Hematopoietic multipotent progenitor cell treated with erythropoietin and hydrocortisone succinate and interleukin-3 and kit ligand, for 6 days (in vitro differentiated cells): ENCODE data around the gene DCP2.
A peak's percentile ranks its signal among the peaks of the same experiment; 100 is the strongest.
"Not testable (repeated sequence)": the region's sequence is repeated elsewhere in the genome, so short reads cannot be mapped to it uniquely, and the experiment has no call there.

Experiments used
- DNase-seq: peaks from one replicate; pipeline ENCODE4 v3.0.0-alpha.2; 2015

The DCP2 gene

DNA sequence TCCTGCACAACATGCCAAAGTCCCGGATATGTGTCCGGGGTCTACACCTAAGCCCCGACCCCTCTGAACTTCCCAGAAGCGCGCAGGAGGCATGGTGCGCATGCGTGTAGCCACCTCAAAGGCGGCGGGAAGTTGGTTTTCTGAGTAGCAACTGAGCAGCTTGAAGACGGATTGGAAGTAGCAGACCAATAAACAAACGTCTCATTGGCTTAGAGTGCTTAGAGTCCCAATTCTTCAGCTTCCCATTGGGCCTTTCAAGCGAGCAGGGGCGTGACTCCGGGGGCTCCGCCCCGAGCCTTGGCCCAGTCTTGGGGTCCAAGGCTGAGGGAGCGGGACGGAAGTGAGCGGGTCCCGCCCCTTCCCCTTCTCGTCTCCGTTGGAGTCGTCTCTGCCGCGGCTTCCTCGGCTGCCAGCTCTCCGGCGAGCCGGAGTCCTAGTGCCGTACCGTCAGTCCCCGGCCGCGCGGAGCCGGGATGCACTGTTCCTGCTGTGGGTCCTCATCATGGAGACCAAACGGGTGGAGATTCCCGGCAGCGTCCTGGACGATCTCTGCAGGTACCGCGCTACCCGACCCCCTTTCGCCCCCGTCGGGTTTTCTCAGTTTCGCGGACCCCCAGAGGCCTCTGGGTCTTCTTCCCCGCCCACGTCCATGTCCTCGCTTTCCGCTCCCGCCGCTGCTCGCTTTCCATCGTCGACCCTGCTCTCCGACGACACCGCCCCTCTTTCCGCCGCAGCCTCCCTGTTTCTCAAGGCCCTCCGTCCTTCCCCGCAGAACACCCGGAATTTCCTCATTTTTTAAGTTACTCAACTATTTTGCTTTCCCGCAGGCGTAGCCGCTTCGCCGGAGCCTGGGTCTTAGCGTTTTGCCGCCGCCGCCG lies at the start of gene DCP2:
TSS of gene DCP2 (plus strand) at position 367 of the 878 bp plus-strand sequence. CDS start at position 503, 136 bp downstream.
- DNase-seq: peak; percentile 100

DNA sequence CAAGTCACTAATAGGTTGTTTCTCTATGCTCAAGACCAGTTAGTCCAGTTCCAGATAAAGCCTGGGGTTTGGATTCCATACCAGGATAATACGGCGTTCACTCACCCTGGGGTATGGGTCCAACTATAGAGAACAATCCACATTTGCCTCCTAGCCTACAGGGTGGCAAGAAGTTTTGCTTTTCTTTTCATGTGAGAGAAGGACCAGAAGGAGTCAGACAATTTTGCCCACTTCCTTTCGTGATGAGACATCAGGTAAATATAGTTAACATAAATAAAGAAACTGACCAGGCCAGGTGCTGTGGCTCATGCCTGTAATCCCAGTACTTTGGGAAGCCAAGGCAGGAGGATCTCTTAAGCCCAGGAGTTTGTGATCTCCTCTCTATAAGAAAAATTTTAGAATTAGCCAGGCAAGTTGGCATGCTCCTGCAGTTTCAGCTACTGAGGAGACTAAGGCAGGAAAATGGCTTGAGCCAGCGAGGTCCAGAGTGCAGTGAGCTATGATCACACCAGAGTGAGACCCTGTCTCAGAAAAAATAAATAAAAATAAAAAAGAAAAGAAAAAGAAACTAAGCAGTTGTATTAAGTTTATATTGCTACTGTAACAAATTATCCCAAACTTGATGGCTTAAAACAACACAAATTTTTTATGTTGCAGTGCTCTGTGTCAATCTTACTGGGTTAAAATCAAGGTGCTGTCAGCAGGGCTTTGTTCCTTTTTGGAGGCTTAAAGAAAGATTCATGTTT lies 47.1 kb upstream of the DCP2 start:
- DNase-seq: no peak

DNA sequence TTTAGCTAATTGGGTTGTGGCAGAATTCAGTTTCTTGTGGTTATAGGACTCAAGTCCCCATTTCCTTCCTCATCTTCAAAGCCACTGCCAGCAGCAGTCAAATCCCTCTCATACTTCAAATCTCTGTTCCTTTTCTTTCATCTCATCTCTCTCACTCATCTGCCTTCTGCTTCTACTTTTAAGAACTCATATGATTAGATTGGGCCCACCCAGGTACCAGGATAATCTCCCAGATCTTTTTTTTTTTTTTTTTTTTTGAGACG lies 46.6 kb upstream of the DCP2 start:
- DNase-seq: peak; percentile 63

DNA sequence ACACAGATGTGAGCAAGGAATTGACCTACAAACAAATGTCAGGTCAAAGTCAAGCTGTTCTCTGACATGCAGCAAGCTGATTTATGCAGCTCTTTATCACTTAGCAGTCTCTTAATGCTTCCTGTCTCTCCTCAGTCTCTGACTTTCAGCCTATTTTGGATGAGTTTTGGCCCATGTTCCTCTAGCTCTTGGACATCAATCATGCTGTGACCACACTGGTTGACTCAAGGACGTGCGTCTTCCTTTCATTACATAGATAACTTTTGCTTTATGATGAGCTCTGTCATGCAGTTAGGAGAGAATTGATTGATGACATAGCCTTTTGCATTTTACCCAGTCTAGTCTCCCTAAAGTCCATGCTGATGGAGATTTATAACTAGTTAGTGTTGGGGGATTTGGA lies 45.1 kb upstream of the DCP2 start:
- DNase-seq: no peak

DNA sequence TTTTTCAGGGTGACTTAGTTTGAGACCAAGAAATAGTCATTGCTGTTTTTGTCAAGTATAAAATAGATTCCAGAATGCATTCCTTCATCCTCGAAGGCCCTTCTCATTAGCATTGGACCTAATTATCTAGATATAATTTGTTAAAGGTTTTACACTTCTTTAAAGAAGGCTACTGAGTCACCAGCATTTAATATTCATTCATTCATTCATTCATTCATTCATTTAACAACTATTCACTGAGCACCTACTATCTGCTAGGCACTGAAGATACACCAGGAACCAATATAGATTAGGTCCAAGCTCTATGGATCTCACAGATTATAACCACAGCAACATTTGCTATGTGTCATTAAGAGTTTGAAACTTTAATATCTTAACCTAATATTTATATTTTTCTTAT lies 43.5 kb upstream of the DCP2 start:
- DNase-seq: no peak

DNA sequence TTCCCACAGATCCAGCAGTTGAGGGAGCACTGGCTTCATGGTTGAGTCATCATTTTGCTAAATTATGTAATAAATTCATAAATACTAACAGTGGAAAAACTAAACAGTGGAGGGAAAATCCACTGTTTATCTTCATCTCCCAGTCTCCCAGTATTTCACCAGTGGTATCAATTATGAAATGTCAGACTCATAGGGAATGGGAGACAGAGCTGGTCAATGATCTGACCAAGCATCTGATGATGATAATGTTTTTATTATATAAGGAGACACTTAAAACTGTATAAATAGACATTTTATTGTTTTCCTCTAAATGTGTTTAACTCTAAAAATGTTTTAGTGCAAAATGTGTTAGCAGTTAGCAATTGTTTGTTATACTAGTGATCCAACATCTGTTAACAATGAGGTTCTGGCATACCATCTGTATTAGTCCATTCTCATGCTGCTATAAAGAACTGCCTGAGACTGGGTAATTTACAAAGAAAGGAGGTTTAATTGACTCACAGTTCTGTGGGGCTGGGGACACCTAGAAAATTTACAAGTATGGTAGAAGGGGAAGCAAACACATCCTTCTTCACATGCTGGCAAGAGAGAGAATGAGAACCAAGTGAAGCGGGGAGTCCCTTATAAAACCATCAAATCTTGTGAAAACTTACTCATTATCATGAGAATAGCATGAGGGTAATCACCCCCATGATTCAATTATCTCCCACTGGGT lies 42.8 kb upstream of the DCP2 start:
- no peak for DNase-seq

DNA sequence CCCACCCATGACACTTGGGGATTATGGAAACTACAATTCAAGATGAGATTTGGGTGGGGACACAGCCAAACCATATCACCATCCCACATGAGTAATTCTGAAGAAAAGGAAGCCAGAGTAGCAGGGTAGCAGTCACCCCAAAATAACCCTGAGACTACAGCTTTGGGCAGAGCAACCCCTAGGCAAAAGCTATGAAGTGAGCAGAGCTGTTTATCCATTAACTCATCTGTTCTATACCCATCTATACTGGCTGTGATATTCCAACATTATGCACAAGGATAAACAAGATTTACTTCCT lies 42.3 kb upstream of the DCP2 start:
- DNase-seq: no peak

DNA sequence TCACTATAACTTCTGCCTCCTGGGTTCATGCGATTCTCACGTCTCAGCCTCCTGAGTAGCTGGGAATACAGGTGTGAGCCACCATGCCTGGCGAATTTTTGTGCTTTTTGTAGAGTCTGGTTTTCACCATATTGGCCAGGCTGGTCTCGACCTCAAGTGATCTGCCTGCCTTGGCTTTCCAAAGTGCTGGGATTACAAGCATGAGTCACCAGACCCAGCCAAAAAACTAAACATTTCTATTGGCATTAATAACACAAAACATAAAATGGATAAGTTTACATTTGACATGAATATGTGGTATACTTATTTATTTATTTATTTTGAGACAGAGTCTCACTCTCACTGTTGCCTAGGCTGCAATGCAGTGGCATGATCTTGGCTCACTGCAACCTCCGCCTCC lies 40.9 kb upstream of the DCP2 start:
- DNase-seq: no peak

DNA sequence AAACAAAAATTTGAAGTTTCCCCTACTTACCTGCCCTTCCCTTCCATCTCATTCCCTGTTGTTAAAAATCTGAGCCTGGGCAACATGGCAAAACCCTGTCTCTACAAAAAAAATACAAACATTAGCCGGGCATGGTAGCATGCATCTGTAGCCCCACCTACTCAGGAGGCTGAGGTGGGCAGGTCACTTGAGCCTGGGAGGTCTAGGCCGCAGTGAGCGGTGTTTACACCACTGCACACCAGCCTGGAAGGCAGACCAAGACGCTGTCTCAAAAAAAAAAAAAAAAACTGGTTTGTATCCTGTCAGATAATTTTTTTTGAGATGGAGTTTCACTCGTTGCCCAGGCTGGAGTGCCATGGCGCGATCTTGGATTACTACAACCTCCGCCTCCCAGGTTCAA lies 38.3 kb upstream of the DCP2 start:
- no peak for DNase-seq

DNA sequence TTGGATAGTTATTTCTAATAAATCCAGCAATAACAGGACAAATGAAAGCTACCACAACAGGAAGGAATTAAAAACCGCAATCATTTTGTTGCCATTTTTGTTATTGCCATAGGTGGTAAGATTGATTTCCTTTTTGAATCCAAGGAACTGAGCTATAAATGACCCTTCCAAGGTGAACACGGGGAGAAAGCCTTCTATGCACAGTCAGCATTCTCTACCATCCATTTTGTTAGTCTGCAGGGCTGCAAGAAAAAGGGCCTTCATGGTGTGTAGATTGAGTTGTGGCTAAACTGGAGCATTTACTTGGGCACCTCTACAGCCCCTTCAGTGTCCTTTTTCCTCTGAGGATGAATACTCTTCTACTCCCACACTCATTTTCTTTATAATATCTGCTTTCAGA lies 35.9 kb upstream of the DCP2 start:
- no peak for DNase-seq

DNA sequence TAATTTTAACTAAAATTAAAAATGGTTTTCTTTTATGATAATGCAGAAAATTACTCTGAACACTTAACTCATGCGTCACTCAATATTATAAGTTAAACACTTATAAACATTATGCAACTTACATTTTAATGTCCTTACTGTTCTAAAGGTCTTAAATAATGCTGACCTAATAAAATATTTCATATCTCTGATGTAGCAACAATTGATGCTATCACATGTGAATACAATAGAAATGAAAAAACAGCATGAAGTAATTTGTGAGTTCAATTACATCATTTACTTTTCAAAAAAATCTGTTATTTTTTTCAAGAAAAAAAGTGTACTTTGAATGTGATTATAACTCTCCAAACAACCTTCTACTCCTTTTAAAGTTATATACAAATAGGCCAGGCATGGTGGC lies 28.1 kb upstream of the DCP2 start:
- no peak for DNase-seq

DNA sequence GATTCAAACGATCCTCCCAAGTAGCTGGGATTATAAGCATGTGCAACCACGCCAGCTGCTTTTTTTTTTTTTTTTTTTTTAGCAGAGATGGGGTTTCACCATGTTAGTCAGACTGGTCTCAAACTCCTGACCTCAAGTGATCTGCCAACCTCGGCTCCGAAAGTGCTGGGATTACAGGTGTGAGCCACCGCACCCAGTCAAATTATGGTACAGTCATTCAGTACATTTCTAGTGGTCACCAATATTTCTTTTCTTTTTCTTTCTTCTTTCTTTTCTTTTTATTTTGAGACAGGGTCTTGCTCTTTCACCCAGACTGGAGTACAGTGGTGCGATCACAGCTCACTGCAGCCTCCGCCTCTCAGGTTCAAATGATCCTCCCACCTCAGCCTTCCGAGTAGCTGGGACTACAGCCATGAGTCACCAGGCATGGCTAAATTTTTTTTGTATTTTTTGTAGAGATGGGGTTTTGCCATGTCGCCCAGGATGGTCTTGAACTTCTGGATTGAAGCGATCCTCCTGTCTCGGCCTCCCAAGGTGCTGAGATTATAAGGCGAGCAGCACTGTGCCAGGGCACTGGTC lies 25.4 kb upstream of the DCP2 start:
- no peak for DNase-seq

DNA sequence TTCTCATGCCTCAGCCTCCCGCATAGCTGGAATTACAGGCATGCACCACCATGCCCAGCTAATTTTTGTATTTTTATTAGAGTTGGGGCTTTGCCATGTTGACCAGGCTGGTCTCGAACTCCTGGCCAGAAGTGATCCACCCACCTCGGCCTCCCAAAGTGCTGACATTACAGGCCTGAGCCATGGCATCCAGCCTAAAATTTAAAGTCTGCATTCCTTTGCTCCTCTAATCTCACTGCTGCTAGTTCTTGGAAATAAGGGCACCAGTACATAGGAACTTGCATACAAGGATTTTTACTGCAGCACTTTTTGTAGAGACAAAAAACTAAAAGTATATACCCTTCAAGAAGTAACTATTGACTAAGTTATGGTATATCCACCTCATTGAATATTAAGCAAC lies 20.0 kb upstream of the DCP2 start:
- DNase-seq: no peak

DNA sequence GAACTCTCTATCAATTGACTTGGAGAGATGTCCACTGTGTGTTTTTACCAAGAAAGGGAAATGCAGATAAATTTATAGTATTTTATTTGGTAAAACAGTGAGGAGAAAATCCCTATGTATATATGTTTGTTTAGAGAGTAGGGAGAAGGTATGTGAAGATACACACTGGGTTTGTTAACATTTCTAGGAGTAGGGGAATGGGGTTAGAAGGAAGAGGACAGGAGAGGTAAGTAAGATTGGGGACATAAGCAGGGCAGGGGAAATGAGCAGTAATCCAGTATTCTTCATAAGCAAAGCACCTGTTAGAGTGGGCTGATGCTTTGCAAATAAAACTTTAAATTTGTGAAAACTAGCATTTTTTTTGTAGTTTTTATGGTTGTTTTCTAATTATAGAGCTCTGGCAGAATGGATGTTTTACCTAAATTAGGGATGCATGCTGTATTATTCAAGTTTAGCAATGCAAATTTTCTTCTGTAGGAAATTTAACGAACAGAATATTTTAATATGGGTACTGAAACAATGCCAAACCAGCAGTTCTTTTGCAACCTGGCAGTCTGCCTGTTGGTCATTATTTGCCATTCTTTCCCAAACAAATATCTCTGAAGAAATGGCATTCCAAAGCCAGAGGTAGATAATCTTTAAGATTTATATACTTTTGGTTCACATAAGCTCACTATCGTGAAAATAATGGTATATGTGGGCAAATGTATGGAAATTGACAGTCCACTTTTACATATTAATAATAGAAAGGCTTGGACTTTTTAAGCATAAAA lies 19.4 kb upstream of the DCP2 start:
- no peak for DNase-seq

DNA sequence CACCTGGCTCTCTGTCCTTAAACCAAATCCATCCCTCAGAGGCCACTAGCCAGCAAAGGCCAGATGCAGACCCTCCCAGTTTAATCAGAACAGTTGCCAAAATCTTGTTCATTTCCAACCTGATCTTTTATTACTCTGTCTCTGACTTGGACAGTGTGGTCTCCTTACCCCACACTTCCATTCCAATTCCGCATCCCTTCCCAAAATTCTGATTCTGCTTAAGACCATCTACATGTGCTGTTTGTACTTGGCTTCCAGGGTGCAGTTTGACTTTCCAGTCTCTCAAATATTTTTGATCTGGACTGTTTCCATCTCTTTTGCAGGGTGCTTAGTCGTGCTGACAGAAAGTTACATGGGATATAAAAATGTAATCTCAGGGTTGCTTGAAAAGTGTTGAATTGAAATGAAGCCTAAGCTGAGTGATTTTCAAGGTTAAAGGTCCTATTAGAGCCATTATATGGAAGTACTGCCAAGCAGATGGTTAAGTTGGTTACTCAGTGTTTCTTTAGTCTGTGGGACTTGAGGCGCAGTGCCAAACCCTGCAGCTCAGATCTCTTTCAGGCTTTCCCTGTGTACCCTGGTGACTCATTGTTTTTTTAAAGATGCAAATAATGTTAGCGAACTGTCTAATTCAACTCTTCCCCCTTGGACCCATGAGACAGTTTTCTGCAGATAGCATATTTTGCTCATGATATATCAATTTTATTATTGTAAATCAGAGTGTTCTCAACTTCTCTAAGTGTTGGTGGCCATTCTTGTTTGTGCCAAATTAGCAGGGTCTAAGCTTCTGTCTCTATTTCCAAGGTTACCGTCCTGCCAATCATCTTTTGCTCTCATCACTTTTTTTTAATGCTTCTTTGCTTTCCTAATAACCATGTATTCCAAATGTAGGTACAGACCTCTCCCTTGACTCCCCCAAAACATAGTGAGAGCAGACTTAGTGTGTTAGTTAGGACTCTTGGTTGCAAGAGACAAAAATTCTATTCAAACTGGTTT lies 18.2 kb upstream of the DCP2 start:
- DNase-seq: peak; percentile 41

DNA sequence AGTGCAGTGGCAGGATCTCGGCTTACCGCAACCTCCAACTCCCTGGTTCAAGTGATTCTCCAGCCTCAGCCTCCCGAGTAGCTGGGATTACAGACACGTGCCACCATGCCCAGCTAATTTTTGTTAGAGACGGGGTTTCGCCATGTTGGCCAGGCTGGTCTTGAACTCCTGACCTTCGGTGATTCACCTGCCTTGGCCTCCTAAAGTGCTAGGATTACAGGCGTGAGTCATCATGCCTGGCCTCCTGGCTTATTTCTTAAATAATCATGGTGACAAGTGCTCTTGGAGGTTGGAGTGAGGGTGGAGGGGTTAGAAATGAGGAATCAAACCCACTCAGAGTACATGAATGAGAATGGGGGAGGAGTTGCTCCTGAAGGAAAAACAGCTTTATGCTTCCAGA lies 16.7 kb upstream of the DCP2 start:
- not testable (repeated sequence) for DNase-seq

DNA sequence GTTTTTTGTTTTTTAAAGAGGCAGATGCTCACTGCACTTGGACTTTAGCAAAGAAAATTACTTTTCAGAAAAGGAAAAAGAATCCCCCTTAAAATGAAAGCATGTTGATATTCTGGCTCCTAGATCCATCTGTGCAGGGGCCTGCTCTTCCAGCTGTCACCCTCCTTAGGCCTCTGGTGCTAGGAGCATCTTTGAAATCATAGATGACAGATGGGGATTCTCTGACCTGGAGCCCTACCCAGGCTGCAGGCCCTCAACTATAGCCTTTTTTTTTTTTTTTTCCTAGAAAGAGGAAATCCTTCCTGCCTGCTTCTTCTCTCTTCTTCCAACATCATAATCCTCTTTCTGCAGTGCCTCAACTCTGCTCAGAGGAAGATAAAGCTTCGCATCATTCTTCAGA lies 16.3 kb upstream of the DCP2 start:
- DNase-seq: no peak

DNA sequence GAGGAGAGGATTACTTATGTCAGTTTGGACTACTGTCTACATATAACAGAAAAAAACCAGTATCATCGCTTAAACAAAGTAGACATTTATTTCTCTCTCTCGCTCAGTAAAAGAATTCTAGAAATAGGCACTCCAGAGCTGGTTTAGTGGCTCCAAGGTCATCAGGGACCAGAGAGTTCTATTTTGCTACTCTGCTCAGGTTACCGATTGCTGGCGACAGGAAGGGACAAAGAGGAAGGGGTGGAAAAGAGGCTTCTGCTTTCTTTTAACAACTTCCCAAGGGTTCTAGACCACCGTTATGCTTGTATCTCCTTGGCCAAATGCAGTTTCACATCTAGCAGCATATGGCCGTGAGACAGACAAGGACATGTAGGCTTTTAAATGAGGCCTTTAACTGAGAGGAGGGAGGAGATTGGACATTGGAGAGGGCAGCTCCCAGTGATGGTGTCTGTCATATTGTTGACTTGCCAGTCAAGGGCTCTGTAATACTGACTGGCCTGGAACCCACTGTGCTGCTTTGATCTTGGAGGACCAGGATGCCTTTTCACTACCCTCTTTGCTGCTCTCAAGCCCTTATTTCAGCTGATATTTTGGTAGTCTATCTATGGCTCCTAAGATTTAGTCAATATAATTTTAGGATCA lies 15.6 kb upstream of the DCP2 start:
- no peak for DNase-seq

DNA sequence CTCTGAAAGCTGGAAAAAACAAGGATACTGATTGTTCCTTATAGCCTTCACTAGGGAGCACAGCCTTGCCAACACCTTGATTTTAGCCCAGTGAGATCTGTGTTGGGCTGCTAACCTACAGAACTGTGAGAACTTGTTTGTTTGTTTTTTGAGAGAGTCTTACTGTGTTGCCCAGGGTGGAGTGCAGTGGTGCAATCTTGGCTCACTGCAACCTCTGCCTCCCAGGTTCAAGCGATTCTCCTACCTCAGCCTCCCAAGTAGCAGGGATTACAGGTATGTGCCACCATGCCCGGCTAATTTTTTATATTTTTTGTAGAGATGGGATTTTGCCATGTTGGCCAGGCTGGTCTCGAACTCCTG lies 13.2 kb upstream of the DCP2 start:
- DNase-seq: not testable (repeated sequence)

DNA sequence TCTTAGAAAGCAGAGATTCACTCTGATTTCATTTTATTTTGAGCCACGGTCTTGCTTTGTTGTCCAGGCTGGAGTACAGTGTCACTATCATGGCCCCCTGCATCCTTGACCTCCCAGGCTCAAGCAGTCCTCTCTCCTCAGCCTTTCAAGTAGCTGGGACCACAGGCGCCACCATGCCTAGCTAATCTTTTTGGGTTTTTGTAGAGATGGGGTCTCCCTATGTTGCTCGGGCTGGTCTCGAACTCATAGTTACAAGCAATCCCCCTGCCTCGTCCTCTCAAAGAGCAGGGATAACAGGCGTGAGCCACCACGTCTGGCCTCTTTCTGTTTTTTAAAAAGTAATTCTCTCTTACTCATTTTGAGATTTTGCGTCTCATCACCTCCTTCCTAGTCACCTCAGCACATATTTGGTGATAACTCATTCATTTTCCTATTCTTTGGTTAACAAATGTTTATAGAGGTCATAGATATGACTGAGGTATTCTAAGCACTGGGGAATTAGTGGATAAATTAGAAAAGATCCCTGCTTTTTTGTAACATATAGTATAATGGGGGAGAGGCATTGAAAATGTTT lies 10.8 kb upstream of the DCP2 start:
- DNase-seq: no peak

DNA sequence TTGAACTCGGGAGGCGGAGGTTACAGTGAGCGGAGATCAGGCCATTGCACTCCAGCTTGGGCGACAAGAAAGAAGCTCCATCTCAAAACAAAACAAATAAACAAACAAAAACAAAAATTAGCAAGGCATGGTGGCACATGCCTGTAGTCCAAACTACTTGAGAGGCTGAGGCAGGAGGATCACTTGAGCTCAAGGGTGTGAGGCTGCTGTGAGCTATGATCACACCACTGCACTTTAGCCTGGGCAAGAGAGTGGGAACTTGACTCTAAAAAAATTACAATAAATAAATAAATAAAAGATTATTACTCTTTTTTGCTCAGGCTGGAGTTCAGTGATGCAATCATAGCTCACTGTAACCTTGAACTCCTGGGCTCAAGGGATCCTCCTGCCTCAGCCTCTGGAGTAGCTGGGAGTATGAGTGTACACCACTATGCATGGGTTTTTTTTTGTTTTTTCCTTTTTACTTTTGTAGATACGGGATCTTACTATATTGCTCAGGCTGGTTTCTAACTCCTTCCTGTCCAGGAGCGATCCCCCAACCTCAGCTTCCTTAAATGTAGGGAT lies 9.0 kb upstream of the DCP2 start:
- no peak for DNase-seq
